ENCODE results near the gene FUBP1. TPM values are rescaled to one million over a fixed set of nuclear protein-coding genes. Genes with fewer than 3 reads are reported as not detected.
A peak's percentile ranks its signal among the peaks of the same experiment; 100 is the strongest.

FUBP1 gene
- total and polyA plus RNA-seq, 2 of the 13 experiments (the other 11 are each of a cell fraction or from before 2014, with no cell fraction given) = 98.1 to 166 TPM

DNA sequence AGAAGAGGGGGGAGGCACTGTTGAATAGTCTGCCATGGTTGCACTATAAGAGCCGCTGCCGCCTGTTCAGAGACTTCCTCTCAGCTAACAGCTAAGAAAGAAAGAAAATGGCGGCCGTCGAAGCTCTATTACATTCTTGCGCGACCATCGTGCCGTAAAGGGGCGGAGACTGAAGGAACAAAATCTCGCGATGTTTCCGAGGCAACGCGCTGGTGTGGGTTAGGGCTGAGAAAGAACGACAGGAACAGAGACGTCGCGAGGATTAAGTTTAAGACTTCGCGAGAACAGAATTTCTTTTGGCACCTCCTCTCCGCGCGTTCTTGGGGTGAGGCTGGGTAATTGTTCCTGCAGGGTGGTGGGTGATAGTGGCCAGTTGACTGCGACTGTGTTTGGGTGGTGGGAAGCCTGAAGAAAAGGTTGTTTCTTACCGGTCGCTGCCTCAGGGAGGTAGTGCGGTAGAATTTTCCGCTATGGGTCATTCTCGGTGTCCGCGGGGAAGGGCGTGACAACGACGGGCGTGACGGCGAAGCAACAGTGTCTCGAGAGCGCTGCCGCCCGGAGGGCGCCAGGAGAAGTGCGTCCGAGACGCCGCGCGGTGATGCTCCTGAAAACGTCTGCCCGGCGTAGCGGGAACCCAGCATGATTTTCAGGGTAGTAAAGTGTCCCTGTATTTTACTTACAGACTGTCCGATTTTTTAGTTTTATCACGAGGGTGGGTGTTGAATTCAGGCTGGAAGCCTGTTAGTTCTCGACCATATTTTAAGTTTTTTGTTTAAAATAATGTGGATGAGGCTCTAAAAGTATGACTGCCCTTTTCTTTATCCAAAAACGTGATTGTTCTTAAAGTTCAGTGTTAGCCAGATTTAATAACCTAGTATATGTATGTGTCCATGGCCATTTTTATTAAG lies at the start of gene FUBP1 (continued):
- TF ChIP-seq ZBTB40 (IDR thresholded peaks at IDR 0.05) = no peak
- no peak for TF ChIP-seq ZBTB40 (CRISPR knock-in tag; IDR thresholded peaks at IDR 0.05)
- no peak for TF ChIP-seq MEIS1 (CRISPR knock-in tag; IDR thresholded peaks at IDR 0.05; ENCODE audit: borderline replicate concordance)
- TF ChIP-seq, protein P1, sequence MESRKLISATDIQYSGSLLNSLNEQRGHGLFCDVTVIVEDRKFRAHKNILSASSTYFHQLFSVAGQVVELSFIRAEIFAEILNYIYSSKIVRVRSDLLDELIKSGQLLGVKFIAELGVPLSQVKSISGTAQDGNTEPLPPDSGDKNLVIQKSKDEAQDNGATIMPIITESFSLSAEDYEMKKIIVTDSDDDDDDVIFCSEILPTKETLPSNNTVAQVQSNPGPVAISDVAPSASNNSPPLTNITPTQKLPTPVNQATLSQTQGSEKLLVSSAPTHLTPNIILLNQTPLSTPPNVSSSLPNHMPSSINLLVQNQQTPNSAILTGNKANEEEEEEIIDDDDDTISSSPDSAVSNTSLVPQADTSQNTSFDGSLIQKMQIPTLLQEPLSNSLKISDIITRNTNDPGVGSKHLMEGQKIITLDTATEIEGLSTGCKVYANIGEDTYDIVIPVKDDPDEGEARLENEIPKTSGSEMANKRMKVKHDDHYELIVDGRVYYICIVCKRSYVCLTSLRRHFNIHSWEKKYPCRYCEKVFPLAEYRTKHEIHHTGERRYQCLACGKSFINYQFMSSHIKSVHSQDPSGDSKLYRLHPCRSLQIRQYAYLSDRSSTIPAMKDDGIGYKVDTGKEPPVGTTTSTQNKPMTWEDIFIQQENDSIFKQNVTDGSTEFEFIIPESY (CRISPR knock-in tag; IDR thresholded peaks at IDR 0.05) = no peak
- TF ChIP-seq MLLT10 (CRISPR knock-in tag; IDR thresholded peaks at IDR 0.05) = no peak
- no peak; the same call in 1 of the 2 replicates for TF ChIP-seq KLF15 (CRISPR knock-in tag; IDR thresholded peaks at IDR 0.05; ENCODE audit: borderline replicate concordance)
- TF ChIP-seq HDAC2 (CRISPR knock-in tag; IDR thresholded peaks at IDR 0.05) = peak; percentile 59; the same call in 1 of the 2 replicates
- no peak for TF ChIP-seq ZNF710 (CRISPR knock-in tag; IDR thresholded peaks at IDR 0.05; ENCODE audit: borderline replicate concordance)
- peak; percentile 9 for TF ChIP-seq TBL1XR1 (IDR thresholded peaks at IDR 0.05; ENCODE audit: borderline replicate concordance, low read length, partially characterized antibody)
- TF ChIP-seq MBD4 (IDR thresholded peaks at IDR 0.05; ENCODE audit: borderline replicate concordance, low read length) = no peak
- TF ChIP-seq HDAC1 (CRISPR knock-in tag; IDR thresholded peaks at IDR 0.05) = no peak
- TF ChIP-seq ATF7-NPFF (CRISPR knock-in tag; IDR thresholded peaks at IDR 0.05; ENCODE audit: low read depth) = peak; percentile 36; the same call in 1 of the 2 replicates
- peak; percentile 43; the same call in 1 of the 2 replicates for TF ChIP-seq PHF21A (CRISPR knock-in tag; IDR thresholded peaks at IDR 0.05)
- peak; percentile 86 for TF ChIP-seq DMAP1 (CRISPR knock-in tag; IDR thresholded peaks at IDR 0.05)
